OCI-LY1 (cell line): ENCODE measurements around the gene CADM1.

Experiments used
- H2AFZ ChIP-seq: fragments of 200-600 bp; sonication (generic), shearing (Covaris generic); 2 replicates; pipeline ENCODE4 v1.6.0; 2014; ENCODE audit warnings: antibody characterized with exemption, mild to moderate bottlenecking, low read length
- H3F3A ChIP-seq: fragments of 200-600 bp; sonication (generic), shearing (Covaris generic); 2 replicates; pipeline ENCODE4 v1.6.0; 2014; ENCODE audit warnings: mild to moderate bottlenecking, antibody characterized with exemption, low read length, moderate library complexity; ENCODE audit not compliant: insufficient read depth
- H3K27ac ChIP-seq: fragments of 200-600 bp; sonication (generic); 2 replicates; pipeline ENCODE4 v1.5.1; 2014; ENCODE audit warnings: low read length, mixed run types, mild to moderate bottlenecking, low read depth; ENCODE audit not compliant: poor library complexity, severe bottlenecking
- H3K27me3 ChIP-seq: fragments of 200-600 bp; sonication (generic); 2 replicates; pipeline ENCODE4 v1.6.0; 2014; ENCODE audit warnings: antibody characterized with exemption, mild to moderate bottlenecking, low read length, moderate library complexity; ENCODE audit not compliant: insufficient read depth
- H3K36me3 ChIP-seq: fragments of 200-600 bp; sonication (generic); 2 replicates; pipeline ENCODE4 v1.6.1; 2014; ENCODE audit warnings: mild to moderate bottlenecking, antibody characterized with exemption, low read length, moderate library complexity, mixed read lengths; ENCODE audit not compliant: insufficient read depth
- H3K4me1 ChIP-seq: fragments of 200-600 bp; sonication (generic); 2 replicates; pipeline ENCODE4 v1.5.1; 2014; ENCODE audit warnings: mild to moderate bottlenecking, low read length, moderate library complexity; ENCODE audit not compliant: insufficient read depth, severe bottlenecking
- H3K4me2 ChIP-seq: fragments of 200-600 bp; sonication (generic), shearing (Covaris generic); 2 replicates; pipeline ENCODE4 v1.6.1; 2014; ENCODE audit warnings: low read length
- H3K4me3 ChIP-seq: fragments of 200-600 bp; sonication (generic); 2 replicates; pipeline ENCODE4 v1.5.1; 2014; ENCODE audit warnings: low read length, low read depth, mild to moderate bottlenecking, mixed read lengths; ENCODE audit not compliant: poor library complexity, severe bottlenecking
- H3K79me2 ChIP-seq: fragments of 200-600 bp; shearing (Covaris generic); 2 replicates; pipeline ENCODE4 v1.6.1; 2016; ENCODE audit warnings: mixed run types, low read length, mixed read lengths; ENCODE audit not compliant: insufficient read depth
- H3K9ac ChIP-seq: fragments of 200-600 bp; sonication (generic), shearing (Covaris generic); 2 replicates; pipeline ENCODE4 v1.6.1; 2014; ENCODE audit warnings: mild to moderate bottlenecking, low read length, mixed read lengths
- H3K9me2 ChIP-seq: fragments of 200-600 bp; sonication (generic), shearing (Covaris generic); 2 replicates; pipeline ENCODE4 v1.6.1; 2014; ENCODE audit warnings: low read depth, mild to moderate bottlenecking, low read length, mixed read lengths
- H3K9me3 ChIP-seq: fragments of 200-600 bp; shearing (Covaris generic); 2 replicates; pipeline ENCODE4 v1.6.1; 2014; ENCODE audit warnings: low read length, mixed read lengths
- H4K20me1 ChIP-seq: fragments of 200-600 bp; sonication (generic), shearing (Covaris generic); 2 replicates; pipeline ENCODE4 v1.6.0; 2016; ENCODE audit warnings: mild to moderate bottlenecking, low read length; ENCODE audit not compliant: insufficient read depth
- CTCF ChIP-seq: fragments of 200-600 bp; sonication (generic), shearing (Covaris generic); IDR thresholded peaks from 2 replicates; pipeline ENCODE4 v1.5.1; 2017; ENCODE audit warnings: mild to moderate bottlenecking, antibody characterized with exemption, low read length, moderate library complexity, mixed read lengths
- EZH2 ChIP-seq: fragments of 200-600 bp; sonication (generic), shearing (Covaris generic); IDR thresholded peaks from 2 replicates; pipeline ENCODE4 v1.8.0; 2017; ENCODE audit warnings: borderline replicate concordance, mixed run types, mild to moderate bottlenecking, antibody characterized with exemption, low read length, moderate library complexity, mixed read lengths

The CADM1 gene

DNA sequence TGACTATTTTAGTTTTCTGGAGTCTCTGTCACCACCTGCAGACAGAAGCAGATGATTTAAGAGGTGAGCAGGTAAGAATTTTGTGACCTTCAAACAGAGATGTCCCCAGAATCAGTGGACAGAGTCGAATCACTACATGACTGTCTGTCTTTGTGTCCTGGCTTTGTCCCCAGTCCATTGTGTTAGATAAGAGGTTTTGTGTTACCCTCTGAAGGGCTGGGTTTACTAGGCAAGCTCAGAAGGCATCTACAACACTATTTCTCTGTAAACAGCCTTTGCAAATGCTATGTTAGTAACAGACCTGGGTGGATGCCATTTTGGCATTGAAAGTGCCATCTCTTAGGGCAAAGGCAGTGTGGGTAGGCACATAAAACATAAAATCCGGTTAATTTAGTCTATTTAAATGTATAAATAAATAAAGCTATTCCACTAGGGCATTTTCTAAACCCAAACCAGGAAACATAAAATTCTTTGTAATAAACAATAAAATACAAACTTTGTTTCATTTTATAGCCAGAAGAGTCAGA, 40.3 kb upstream of the CADM1 start:
- Histone ChIP-seq H3K9me3 (no peaks in the 10 kb centered on the region), H3K27ac (no peak overlapping the region), H3K9me2 (no peaks in the 10 kb centered on the region), H3K9ac (no peak overlapping the region), H3K4me1 (no peaks in the 10 kb centered on the region), H4K20me1 (no peaks in the 10 kb centered on the region), H3K27me3 (no peaks in the 10 kb centered on the region; the same call in 1 of the 2 replicates), H2AFZ (no peak overlapping the region), H3K4me3 (no peak overlapping the region), H3K4me2 (no peak overlapping the region), H3K36me3 (no peaks in the 10 kb centered on the region), H3F3A (no peaks in the 10 kb centered on the region), H3K79me2 (no peaks in the 10 kb centered on the region)
- no peak for TF ChIP-seq CTCF
- TF ChIP-seq EZH2: no peak

GRCh38 chr11:115541518-115541917, 37.3 kb upstream of the CADM1 start:
- no peak overlapping the region for H3K9ac ChIP-seq
- H3K27ac ChIP-seq: no peak overlapping the region
- no peaks in the 10 kb centered on the region for H3K36me3 ChIP-seq
- no peaks in the 10 kb centered on the region for H3K79me2 ChIP-seq
- no peaks in the 10 kb centered on the region for H3K4me1 ChIP-seq
- H3K4me3 ChIP-seq: no peak overlapping the region
- no peak overlapping the region for H3K4me2 ChIP-seq
- no peaks in the 10 kb centered on the region for H3F3A ChIP-seq
- no peak overlapping the region for H2AFZ ChIP-seq
- no peak for TF ChIP-seq EZH2
- no peak for TF ChIP-seq CTCF
- H4K20me1 ChIP-seq: no peaks in the 10 kb centered on the region
- H3K9me3 ChIP-seq: no peaks in the 10 kb centered on the region
- no peaks in the 10 kb centered on the region; the same call in 1 of the 2 replicates for H3K27me3 ChIP-seq
- no peaks in the 10 kb centered on the region for H3K9me2 ChIP-seq

DNA sequence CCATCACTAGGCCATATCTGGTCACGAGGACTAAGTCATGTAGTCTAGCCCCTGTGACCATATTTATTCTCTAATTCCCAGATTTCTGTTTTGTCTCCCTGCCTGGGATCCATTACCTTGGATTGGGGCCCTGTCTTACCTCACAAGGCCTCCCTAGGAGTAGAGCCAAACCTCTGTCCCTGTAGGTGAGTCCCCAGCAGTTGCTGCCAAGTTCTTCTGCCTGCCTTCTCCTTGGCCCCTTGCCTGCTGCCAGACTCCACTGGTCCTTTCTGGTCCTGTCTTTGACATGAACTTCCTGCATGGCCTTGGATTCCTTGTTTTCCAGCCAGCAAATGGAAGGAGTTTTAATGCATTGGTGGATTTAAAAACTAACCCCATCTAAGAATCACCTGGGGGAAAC, 35.6 kb upstream of the CADM1 start:
- H2AFZ ChIP-seq: no peak overlapping the region
- TF ChIP-seq EZH2 (no peak), CTCF (no peak)
- no peaks in the 10 kb centered on the region for H3K4me1 ChIP-seq
- H3K4me2 ChIP-seq: no peak overlapping the region
- no peaks in the 10 kb centered on the region for H3F3A ChIP-seq
- H3K9me3 ChIP-seq: no peaks in the 10 kb centered on the region
- H3K9me2 ChIP-seq: no peaks in the 10 kb centered on the region
- no peak overlapping the region for H3K9ac ChIP-seq
- H3K4me3 ChIP-seq: no peak overlapping the region
- H4K20me1 ChIP-seq: no peaks in the 10 kb centered on the region
- no peak overlapping the region for H3K27ac ChIP-seq
- no peaks in the 10 kb centered on the region for H3K27me3 ChIP-seq
- no peaks in the 10 kb centered on the region for H3K79me2 ChIP-seq
- H3K36me3 ChIP-seq: no peaks in the 10 kb centered on the region
